GM23248 (cell line): ENCODE data around the gene LSAMP. TPM values are rescaled to one million over a fixed set of nuclear protein-coding genes. Genes with fewer than 3 reads are reported as not detected.
"Not testable (repeated sequence)": the region's sequence is repeated elsewhere in the genome, so short reads cannot be mapped to it uniquely, and the experiment has no call there.

ENCODE experiments used
- DNase-seq: peaks from one replicate; pipeline ENCODE4 v3.0.0-alpha.2; 2015
- H2AFZ ChIP-seq: fragments of 200-600 bp; sonication (generic); 2 replicates; pipeline ENCODE4 v1.6.1; 2016; ENCODE audit warnings: antibody characterized with exemption
- H3F3A ChIP-seq: fragments of 200-600 bp; sonication (generic); 2 replicates; pipeline ENCODE4 v1.6.1; 2016; ENCODE audit warnings: mild to moderate bottlenecking, antibody characterized with exemption, mixed run types; ENCODE audit not compliant: insufficient read depth
- H3K27ac ChIP-seq: fragments of 200-600 bp; sonication (generic); 2 replicates; pipeline ENCODE4 v1.5.1; 2016; ENCODE audit warnings: mild to moderate bottlenecking
- H3K27me3 ChIP-seq: fragments of 200-600 bp; sonication (generic); replicated peaks from 2 replicates; pipeline ENCODE4 v1.6.1; 2016; ENCODE audit warnings: mild to moderate bottlenecking; ENCODE audit not compliant: insufficient read depth
- H3K36me3 ChIP-seq: fragments of 200-600 bp; sonication (generic); 2 replicates; pipeline ENCODE4 v1.6.1; 2016; ENCODE audit warnings: low read depth, mild to moderate bottlenecking
- H3K4me1 ChIP-seq: fragments of 200-600 bp; sonication (generic); 2 replicates; pipeline ENCODE4 v1.6.1; 2016; ENCODE audit warnings: mild to moderate bottlenecking; ENCODE audit not compliant: insufficient read depth
- H3K4me2 ChIP-seq: fragments of 200-600 bp; sonication (generic); one replicate; pipeline ENCODE4 v1.6.1; 2016; ENCODE audit warnings: mild to moderate bottlenecking; ENCODE audit not compliant: unreplicated experiment
- H3K4me3 ChIP-seq: fragments of 200-600 bp; sonication (generic); 2 replicates; pipeline ENCODE4 v1.5.1; 2016; ENCODE audit warnings: mild to moderate bottlenecking
- H3K79me2 ChIP-seq: fragments of 200-600 bp; sonication (generic); 2 replicates; pipeline ENCODE4 v1.6.1; 2016; ENCODE audit warnings: mild to moderate bottlenecking; ENCODE audit not compliant: insufficient read depth
- H3K9ac ChIP-seq: fragments of 200-600 bp; sonication (generic); 2 replicates; pipeline ENCODE4 v1.6.1; 2016; ENCODE audit warnings: mild to moderate bottlenecking
- H3K9me2 ChIP-seq: fragments of 200-600 bp; sonication (generic); 2 replicates; pipeline ENCODE4 v1.6.1; 2016; ENCODE audit warnings: mixed run types, mild to moderate bottlenecking, moderate library complexity; ENCODE audit not compliant: insufficient read depth
- H3K9me3 ChIP-seq: fragments of 200-600 bp; sonication (generic); one replicate; pipeline ENCODE4 v1.6.1; 2017; ENCODE audit warnings: low read depth
- H4K20me1 ChIP-seq: fragments of 200-600 bp; sonication (generic); 2 replicates; pipeline ENCODE4 v1.6.0; 2016; ENCODE audit not compliant: insufficient read depth
- EZH2 ChIP-seq: fragments of 200-600 bp; sonication (generic); IDR thresholded peaks from 2 replicates; pipeline ENCODE4 v1.6.1; 2018; ENCODE audit warnings: antibody characterized with exemption, mild to moderate bottlenecking; ENCODE audit not compliant: insufficient read depth, poor library complexity, severe bottlenecking
- EZH2phosphoT487 ChIP-seq: fragments of 200-600 bp; sonication (generic); IDR thresholded peaks from 2 replicates; pipeline ENCODE4 v1.6.1; 2018; ENCODE audit warnings: antibody characterized with exemption, moderate library complexity, mild to moderate bottlenecking, low read depth; ENCODE audit not compliant: insufficient read depth
- WGBS, 2 experiments: methylation state at CpG; one replicate each; pipeline ENCODE4 v1.1.6; 2015 to 2017; ENCODE audit warnings: low lambda C conversion rate in 2 of 2, low coverage in 1 of 2; ENCODE audit errors: missing lambda C conversion rate in 2 of 2; 5-methylcytosine and 5-hydroxymethylcytosine counted together
- in situ Hi-C: fragments of 300-500 bp; cut with MboI; formaldehyde crosslinking; loops from 2 replicates; pipeline ENCODE4 v1.15.0; 2020
- polyA plus RNA-seq: library from polyadenylated mRNA; unstranded; fragments of >200 nt; fragmentation: Nextera tagmentation; extraction: Ambion mirVana; gene quantifications from 2 replicates; pipeline ENCODE4 v1.2.1, GENCODE V29; 2016
- total RNA-seq: library from RNA; depleted of rRNA; stranded (reverse); fragments of >200 nt; shearing (Covaris generic); gene quantifications from 2 replicates; pipeline ENCODE4 v1.2.3, GENCODE V29; 2014

Gene LSAMP
- total and polyA plus RNA-seq, 2 experiments from 2014 or later, result 4.5 to 9.3 TPM

DNA sequence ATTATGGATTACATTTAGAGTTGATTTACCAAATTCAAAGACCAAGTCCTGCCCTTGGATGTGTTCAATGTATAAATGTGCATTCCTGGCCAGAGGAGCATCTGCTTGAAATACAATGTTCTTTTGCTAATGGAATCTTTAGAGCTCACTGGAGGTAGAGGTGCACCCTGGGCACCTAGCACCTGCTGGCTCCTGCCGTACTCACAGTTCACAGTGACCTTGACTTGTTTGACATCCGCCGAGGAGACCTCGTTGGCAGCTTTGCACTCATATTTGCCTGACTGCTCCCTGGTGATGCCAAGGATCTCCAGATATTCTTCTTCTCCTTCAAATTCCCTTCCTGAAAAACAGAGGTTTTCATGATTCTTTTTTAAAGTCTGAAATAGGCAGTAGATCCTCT is 593.0 kb downstream of the LSAMP start:
- Histone ChIP-seq H4K20me1 (no peaks in the 10 kb centered on the region), H3K4me3 (no peak overlapping the region), H3K4me1 (peaks cover 8% of the 10 kb centered on the region; the same call in 1 of the 2 replicates), H3K27ac (no peak overlapping the region), H3F3A (peaks cover 13% of the 10 kb centered on the region; the same call in 1 of the 2 replicates), H3K9me3 (no peaks in the 10 kb centered on the region), H3K4me2 (no peak overlapping the region), H2AFZ (no peak overlapping the region), H3K9me2 (no peaks in the 10 kb centered on the region), H3K9ac (no peak overlapping the region), H3K79me2 (no peaks in the 10 kb centered on the region), H3K36me3 (no peaks in the 10 kb centered on the region), H3K27me3 (no peaks in the 10 kb centered on the region)
- DNase-seq, result no peak
- no peak for TF ChIP-seq EZH2phosphoT487
- no peak for TF ChIP-seq EZH2
- WGBS, 2 experiments, result 90 to 93% methylated on average over 4 of the region's 4 CpGs
- in situ Hi-C loops, result no loop called here

- DNase-seq, result no peak
- H3K9ac ChIP-seq, result no peak overlapping the region
- H3K9me2 ChIP-seq, result no peaks in the 10 kb centered on the region
- H2AFZ ChIP-seq, result no peak overlapping the region
- no peaks in the 10 kb centered on the region for H3K9me3 ChIP-seq
- H4K20me1 ChIP-seq, result no peaks in the 10 kb centered on the region
- H3K4me2 ChIP-seq, result no peak overlapping the region
- WGBS, 2 experiments, result 78 to 90% methylated on average over 3 of the region's 3 CpGs
- peaks cover 8% of the 10 kb centered on the region; the same call in 1 of the 2 replicates for H3K4me1 ChIP-seq
- peaks cover 13% of the 10 kb centered on the region; the same call in 1 of the 2 replicates for H3F3A ChIP-seq
- no peaks in the 10 kb centered on the region for H3K79me2 ChIP-seq
- TF ChIP-seq EZH2phosphoT487, result no peak
- TF ChIP-seq EZH2, result no peak
- no peak overlapping the region for H3K27ac ChIP-seq
- H3K27me3 ChIP-seq, result no peaks in the 10 kb centered on the region
- in situ Hi-C loops, result no loop called here
- no peaks in the 10 kb centered on the region for H3K36me3 ChIP-seq
- H3K4me3 ChIP-seq, result no peak overlapping the region
Observed at GRCh38 chr3:115851571-115851970, 593.7 kb downstream of the LSAMP start.

- Histone ChIP-seq H3K79me2 (no peaks in the 10 kb centered on the region), H3K27me3 (no peaks in the 10 kb centered on the region), H3K9ac (no peak overlapping the region), H2AFZ (no peak overlapping the region), H3K4me2 (no peak overlapping the region), H3K4me1 (no peaks in the 10 kb centered on the region), H3K27ac (no peak overlapping the region), H3F3A (no peaks in the 10 kb centered on the region), H3K4me3 (no peak overlapping the region), H3K9me2 (no peaks in the 10 kb centered on the region), H4K20me1 (no peaks in the 10 kb centered on the region), H3K9me3 (no peaks in the 10 kb centered on the region), H3K36me3 (no peaks in the 10 kb centered on the region)
- DNase-seq, result no peak
- in situ Hi-C loops, result no loop called here
- no peak for TF ChIP-seq EZH2
- TF ChIP-seq EZH2phosphoT487, result no peak
- 83 to 93% methylated on average over 1 of the region's 1 CpG for WGBS, 2 experiments
Observed at GRCh38 chr3:115848641-115849040, 596.6 kb downstream of the LSAMP start.

DNA sequence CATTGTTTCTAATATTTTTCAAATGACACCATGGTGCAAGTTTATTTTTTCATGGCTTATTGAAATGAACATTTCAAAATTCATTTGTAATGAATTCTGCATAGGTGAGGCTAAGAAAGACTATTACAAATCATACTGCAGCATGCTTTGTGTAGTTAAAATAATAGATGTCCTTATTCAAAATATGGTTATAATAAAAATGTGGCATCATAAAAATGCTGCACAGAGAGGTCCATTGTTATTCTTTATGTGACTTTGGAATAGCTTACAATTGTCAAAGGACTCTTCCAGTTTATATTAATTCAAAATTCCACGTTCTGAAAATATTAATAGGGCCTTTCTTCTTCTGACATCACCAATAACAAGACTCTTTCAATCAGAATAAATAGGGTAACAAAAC is 599.3 kb downstream of the LSAMP start:
- in situ Hi-C loops, result no loop called here
- Histone ChIP-seq H4K20me1 (no peaks in the 10 kb centered on the region), H3K4me1 (no peaks in the 10 kb centered on the region), H3K9me2 (no peaks in the 10 kb centered on the region), H3K9me3 (no peaks in the 10 kb centered on the region), H3K79me2 (no peaks in the 10 kb centered on the region), H3K9ac (no peak overlapping the region), H3K4me2 (no peak overlapping the region), H3K4me3 (no peak overlapping the region), H3K36me3 (no peaks in the 10 kb centered on the region), H3K27me3 (no peaks in the 10 kb centered on the region), H3F3A (no peaks in the 10 kb centered on the region), H3K27ac (no peak overlapping the region), H2AFZ (no peak overlapping the region)
- no peak for TF ChIP-seq EZH2
- TF ChIP-seq EZH2phosphoT487, result no peak
- WGBS, 2 experiments, result 50 to 52% methylated on average over 1 of the region's 1 CpG
- DNase-seq, result no peak

- 87 to 90% methylated on average over 5 of the region's 5 CpGs for WGBS, 2 experiments
- H3K4me3 ChIP-seq, in situ Hi-C loops, H3K9me2 ChIP-seq, H3F3A ChIP-seq, H3K79me2 ChIP-seq, H3K4me1 ChIP-seq, H3K9me3 ChIP-seq, DNase-seq, H3K4me2 ChIP-seq, H3K9ac ChIP-seq, H4K20me1 ChIP-seq, H3K27me3 ChIP-seq, H2AFZ ChIP-seq, H3K27ac ChIP-seq, H3K36me3 ChIP-seq: not testable (repeated sequence)
Observed at GRCh38 chr3:115844729-115845128, 600.6 kb downstream of the LSAMP start.
